ENCODE measurements around the gene STAB2.

STAB2 gene, protein sequence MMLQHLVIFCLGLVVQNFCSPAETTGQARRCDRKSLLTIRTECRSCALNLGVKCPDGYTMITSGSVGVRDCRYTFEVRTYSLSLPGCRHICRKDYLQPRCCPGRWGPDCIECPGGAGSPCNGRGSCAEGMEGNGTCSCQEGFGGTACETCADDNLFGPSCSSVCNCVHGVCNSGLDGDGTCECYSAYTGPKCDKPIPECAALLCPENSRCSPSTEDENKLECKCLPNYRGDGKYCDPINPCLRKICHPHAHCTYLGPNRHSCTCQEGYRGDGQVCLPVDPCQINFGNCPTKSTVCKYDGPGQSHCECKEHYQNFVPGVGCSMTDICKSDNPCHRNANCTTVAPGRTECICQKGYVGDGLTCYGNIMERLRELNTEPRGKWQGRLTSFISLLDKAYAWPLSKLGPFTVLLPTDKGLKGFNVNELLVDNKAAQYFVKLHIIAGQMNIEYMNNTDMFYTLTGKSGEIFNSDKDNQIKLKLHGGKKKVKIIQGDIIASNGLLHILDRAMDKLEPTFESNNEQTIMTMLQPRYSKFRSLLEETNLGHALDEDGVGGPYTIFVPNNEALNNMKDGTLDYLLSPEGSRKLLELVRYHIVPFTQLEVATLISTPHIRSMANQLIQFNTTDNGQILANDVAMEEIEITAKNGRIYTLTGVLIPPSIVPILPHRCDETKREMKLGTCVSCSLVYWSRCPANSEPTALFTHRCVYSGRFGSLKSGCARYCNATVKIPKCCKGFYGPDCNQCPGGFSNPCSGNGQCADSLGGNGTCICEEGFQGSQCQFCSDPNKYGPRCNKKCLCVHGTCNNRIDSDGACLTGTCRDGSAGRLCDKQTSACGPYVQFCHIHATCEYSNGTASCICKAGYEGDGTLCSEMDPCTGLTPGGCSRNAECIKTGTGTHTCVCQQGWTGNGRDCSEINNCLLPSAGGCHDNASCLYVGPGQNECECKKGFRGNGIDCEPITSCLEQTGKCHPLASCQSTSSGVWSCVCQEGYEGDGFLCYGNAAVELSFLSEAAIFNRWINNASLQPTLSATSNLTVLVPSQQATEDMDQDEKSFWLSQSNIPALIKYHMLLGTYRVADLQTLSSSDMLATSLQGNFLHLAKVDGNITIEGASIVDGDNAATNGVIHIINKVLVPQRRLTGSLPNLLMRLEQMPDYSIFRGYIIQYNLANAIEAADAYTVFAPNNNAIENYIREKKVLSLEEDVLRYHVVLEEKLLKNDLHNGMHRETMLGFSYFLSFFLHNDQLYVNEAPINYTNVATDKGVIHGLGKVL (N-terminal part only)

GRCh38 chr12:103586791-103587370 is at the start of gene STAB2:
Gene STAB2 (plus strand): TSS chr12:103587273. CDS start chr12:103587477, 204 bp downstream.
- no peak for DNase-seq (ENCODE audit: low spot score)

- no peak for DNase-seq (ENCODE audit: low spot score)
Observed at GRCh38 chr12:103538397-103538796, 48.7 kb upstream of the STAB2 start.

GRCh38 chr12:103540319-103540718 is 46.8 kb upstream of the STAB2 start:
- no peak for DNase-seq (ENCODE audit: low spot score)

GRCh38 chr12:103542078-103542477 is 45.0 kb upstream of the STAB2 start:
- DNase-seq (ENCODE audit: low spot score), result no peak

GRCh38 chr12:103546959-103547358 is 40.1 kb upstream of the STAB2 start:
- DNase-seq (ENCODE audit: low spot score), result no peak

DNA sequence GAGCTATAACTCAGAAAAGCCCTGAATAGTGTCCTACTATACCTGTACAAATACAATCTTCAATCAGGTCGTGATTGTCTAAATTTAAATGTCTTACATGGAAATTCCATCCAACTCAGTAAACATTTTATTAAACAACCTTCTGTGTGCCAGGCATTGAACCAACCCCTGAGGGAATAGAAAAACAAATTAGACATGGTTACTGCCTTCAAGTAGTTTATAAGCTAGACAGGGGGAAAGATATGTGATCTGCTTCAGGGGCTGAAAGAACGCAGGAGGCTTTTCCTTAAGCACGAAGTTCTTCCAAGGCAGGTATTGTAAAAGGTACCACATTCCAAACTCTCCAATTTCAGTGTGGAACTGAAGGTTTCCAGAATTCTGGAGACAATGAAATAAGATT is 39.7 kb upstream of the STAB2 start:
- DNase-seq (ENCODE audit: low spot score), result no peak

DNA sequence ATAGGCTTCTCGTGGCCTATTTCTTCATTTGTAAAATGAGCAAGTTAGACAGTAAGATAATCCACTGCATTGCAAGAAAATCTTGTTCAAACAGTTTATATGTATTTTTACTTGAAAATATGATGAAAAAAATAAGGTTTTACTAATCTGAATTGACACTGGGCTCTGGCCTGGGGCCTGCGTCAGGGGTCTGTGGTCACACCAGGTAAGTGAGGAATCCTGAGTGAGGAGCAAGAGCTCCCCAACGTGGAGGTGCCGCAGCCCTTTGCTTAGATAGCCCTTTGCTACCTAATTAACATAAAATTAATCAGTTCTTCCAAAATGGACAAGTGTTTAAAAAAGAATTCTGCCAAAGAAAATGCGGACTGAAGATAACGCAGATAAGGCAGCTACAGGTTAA is 39.1 kb upstream of the STAB2 start:
- DNase-seq (ENCODE audit: low spot score), result no peak

DNA sequence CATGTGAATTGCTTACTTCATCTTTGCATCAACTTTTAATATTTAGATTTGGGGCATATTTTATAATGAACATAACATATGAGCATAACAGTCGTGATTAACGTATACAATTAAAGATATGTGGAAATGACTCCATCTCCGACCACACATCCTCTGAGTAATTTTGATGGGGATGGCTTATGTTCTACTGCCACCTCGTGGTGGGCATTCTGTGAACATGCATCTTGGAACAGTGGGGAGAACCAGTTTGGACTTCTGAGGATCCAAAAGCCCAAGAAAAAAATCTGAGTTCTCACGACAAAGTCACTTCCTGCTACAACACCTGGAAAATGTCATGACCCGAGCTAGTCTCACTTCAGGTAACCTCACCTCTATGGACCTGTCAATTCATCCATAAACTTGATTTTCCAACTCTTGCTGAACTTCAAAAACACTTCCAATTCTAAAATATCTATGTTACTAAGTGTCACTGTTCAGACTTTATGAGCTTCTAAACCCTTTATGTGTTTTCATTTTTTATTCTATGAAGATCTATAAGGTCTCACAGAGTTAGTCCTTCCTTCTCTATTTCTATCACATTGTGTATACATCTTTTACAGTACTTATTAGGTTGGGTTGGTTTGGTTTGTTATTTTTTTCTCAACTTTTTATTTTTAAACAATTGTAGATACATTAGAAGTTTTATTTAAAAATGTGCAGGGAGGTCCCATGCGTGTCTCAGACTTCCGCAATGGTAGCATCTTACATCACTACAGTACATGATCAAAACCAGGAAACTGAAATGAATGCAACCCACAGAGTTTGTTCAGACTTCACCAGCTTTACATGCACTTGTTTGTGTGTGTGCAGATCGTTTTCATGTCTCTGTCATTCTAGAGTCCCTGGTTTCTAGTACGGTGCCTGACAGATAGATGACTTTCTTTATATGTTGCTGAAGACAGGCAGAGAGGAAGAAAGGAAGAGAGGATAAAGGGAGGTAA is 38.2 kb upstream of the STAB2 start:
- DNase-seq (ENCODE audit: low spot score), result no peak

GRCh38 chr12:103556890-103557627 is 30.0 kb upstream of the STAB2 start:
- DNase-seq (ENCODE audit: low spot score), result no peak

- no peak for DNase-seq (ENCODE audit: low spot score)
Observed at GRCh38 chr12:103557628-103558010, 29.5 kb upstream of the STAB2 start.

DNA sequence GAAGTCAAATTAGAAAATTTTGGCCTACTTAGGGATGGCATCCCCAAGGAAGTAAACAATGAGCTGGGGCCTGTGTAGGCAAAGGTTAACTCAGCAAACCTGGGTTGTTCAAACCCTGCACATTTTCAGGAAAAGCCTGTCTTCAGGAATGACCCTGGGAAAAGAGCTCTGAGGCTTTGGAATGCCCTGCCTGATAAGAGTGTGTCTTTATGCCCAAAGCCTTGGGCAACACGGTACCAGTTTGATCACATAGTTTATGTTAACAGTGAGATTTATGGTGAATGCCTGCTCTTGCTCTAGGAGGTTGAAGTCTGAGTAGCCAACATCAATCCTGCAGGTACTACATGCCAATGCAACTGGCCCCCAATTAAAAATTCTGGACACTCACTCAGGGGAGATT is 28.2 kb upstream of the STAB2 start:
- no peak for DNase-seq (ENCODE audit: low spot score)

GRCh38 chr12:103560604-103561101 is 26.4 kb upstream of the STAB2 start:
- DNase-seq (ENCODE audit: low spot score), result no peak

DNA sequence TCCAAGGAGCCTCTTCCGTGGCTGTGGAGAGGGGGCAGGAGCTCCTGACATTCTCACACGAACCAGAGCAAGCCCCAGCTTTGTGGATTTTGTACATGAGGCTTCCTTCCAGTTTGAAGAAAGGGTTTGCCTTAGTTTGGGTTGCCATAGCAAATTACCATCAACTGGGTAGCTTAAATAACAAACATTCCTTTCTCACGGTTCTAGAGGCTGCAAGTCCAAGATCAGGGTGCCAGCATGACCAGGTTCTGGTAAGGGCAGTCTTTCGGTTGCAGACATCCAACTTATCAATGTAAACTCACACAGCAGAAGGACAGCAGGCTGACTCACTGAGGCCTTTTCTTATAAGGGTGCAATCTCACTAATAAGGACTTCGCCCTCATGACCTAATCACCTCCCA is 25.9 kb upstream of the STAB2 start:
- DNase-seq (ENCODE audit: low spot score), result no peak

DNA sequence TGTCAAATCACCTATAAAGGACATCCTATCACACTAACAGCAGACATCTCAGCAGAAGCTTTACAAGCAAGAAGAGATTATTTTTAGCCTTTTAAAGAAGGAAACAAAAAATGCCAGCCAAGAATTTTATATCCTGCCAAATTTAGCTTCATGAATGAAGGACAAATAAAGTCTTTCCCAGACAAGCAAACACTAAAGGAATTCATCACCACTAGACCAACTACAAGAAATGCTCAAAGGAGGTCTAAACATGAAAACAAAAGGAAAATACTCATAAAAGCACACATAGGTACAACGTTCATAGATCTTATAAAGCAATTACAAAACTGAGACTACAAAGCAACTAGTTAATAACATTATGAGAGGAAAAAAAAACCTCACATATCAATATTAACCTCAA is 20.7 kb upstream of the STAB2 start:
- DNase-seq (ENCODE audit: low spot score), result no peak

DNA sequence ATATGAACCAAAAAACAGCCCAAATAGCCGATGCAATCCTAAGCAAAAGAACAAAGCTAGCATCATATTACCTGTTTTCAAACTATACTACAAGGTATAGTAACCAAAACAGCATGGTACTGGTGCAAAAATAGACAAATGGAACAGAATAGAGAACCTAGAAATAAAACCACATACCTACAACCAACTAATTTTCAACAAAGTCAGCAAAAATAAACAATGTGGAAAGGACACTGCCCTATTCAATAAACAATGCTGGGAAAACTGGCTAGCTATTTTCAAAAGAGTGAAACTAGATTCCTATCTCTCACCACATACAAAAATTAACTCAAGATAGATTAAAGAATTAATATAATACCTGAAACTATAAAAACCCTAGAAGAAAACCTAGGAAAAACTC is 17.8 kb upstream of the STAB2 start:
- no peak for DNase-seq (ENCODE audit: low spot score)

- DNase-seq (ENCODE audit: low spot score), result no peak
Observed at GRCh38 chr12:103571286-103571685, 15.8 kb upstream of the STAB2 start.

DNA sequence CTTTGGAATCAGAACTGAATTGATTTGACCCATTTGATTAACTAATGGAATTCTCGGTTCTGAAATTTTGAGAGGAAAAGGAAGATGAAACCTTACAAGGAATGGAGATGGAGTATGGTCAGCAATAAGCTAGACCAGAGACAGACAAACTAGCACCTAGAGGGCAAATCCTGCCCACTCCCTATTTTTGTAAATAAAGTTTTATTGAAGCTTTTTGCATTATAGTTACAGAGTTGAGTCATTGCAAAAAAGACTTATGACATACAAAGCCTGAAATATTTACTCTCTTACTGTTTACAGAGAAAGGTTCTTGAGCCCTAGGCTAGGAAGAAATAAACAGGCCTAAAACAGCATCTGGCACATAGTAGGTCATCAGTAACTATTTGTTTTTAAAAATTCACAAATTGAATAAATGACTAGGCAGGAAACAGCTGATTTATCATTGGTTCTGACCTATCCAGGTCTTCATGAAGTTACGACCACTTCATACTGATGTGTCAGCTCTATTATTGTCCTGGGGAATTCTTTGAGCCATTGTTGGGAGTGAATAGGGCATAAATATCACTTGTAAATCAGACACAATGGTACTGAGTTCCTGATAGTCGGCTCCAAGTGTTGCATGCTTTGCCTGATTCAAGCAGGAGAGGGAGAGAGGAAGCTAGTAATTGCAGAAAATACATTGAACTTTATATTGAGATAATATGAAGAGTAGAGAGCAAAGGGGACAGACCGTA is 14.6 kb upstream of the STAB2 start:
- no peak for DNase-seq (ENCODE audit: low spot score)

DNA sequence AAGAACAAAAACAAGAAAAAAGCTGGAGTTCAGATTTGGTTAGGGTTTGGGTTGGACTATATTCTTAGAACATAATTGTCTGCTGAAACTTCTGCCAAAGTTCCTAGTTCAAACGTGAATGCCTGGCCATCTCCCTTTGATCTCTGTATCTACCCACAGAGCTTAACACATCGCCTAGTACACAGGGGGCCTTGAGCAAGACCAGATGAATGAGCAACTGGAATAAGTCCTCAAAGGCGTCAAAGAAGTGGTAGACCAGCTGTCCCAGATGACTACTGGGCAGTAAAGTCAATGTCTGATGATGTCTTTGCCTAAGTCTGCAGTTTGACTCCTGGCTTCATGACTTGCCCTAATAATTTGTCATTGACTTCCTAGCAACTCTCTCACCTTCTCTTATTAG is 13.9 kb upstream of the STAB2 start:
- no peak for DNase-seq (ENCODE audit: low spot score)

GRCh38 chr12:103578926-103579325 is 8.1 kb upstream of the STAB2 start:
- no peak for DNase-seq (ENCODE audit: low spot score)
